Activated CD4-positive, alpha-beta T cell treated with anti-CD3 and anti-CD28 coated beads, Interleukin-2, amount 50 U/mL, for 4 hours (primary cell): Measurements from ENCODE around the gene SMG6.
"Not testable (repeated sequence)": the region's sequence is repeated elsewhere in the genome, so short reads cannot be mapped to it uniquely, and the experiment has no call there.

ENCODE experiments used
- DNase-seq, 2 experiments: peaks; one replicate each; pipeline ENCODE4 v3.0.0-alpha.2; 2020

SMG6 gene

GRCh38 chr17:2302778-2303203 is 794 bp downstream of the SMG6 start:
- peak in 1 of 2 experiments; percentile 5 for DNase-seq

DNA sequence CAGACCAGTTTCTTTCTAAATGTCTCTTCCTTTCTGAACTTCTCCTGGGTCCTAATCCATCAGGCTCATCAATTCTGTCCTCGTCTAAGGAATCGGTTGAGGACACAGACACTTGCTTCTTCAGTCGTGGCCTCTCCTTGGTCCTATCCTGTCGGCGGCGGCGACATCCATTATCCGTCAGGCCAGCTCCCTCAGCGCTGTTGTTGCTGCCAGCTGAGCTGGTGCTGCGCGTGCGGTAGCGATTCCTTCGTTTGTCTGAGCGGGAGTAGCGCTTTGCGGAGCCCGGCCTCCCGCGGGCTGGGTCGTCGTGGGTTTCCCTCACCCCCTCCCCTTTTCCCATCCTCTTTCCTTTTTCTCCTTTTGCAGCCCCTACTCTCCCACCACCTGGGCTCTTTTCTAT is 3.8 kb downstream of the SMG6 start:
- DNase-seq, result no peak

GRCh38 chr17:2299136-2299535 is 4.4 kb downstream of the SMG6 start:
- no peak for DNase-seq

GRCh38 chr17:2297023-2297422 is 6.6 kb downstream of the SMG6 start:
- no peak for DNase-seq

DNA sequence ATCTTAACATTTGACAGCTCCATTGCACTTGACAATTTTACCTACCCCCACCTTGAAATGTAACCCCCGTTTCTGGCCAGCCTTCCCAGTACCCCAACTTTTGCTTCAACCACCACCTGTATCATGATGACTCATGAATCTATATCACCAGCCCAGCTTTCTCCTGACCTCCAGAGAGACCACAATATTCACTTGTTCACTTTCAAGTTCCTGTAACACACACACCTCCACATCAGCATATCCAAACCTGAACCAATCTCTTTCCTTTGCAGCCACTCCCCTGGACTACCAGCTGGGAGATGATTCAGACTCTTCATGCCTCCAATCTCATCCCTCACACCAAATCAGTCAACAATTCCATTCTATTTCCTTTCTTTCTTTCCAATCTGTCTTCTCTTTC is 8.0 kb downstream of the SMG6 start:
- DNase-seq, result no peak

- DNase-seq, result no peak
Observed at GRCh38 chr17:2292100-2292499, 11.5 kb downstream of the SMG6 start.

DNA sequence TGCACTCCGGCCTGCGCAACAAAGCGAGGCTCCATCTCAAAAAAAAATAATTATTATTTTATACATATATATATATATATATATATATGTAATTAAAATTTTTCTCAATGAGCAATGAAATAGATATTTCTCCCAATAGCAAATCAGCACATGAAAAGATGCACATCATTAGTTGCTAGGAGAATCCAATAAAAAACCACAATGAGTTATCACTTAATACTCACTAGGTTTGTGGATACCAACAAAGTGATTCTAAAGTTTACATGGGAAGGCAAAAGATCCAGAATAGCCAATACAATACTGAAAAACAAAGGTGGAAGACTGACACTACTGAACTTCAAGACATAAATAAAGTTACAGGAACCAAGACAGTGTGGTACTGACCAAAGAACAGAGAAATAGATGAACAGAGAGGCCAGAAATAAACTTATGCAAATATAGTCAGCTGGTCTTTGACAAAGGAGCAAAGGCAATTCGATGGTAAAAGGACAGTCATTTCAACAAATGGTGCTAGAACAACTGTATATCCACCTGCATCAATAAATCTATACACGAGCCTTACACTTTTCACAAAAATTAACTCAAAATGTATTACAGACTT is 13.6 kb downstream of the SMG6 start:
- DNase-seq, result no peak

DNA sequence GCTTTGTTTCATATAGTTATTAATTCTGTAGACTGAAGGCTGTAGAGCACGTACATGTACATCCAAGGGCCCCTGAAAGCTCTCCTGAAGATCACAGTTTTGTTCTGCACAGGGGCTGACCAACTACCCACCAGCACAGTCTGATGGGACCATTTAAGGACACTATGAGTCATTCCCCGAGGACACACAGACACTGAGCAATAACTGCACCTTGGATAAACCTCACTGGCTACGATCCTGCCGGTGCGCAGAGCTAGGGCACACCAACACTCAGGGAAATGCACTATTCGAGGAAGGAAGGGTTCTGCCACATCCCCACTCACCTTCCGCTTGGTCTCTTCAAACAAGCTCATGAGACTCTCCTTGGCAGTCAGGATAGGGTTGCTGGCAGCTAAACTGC is 20.3 kb downstream of the SMG6 start:
- no peak for DNase-seq

DNA sequence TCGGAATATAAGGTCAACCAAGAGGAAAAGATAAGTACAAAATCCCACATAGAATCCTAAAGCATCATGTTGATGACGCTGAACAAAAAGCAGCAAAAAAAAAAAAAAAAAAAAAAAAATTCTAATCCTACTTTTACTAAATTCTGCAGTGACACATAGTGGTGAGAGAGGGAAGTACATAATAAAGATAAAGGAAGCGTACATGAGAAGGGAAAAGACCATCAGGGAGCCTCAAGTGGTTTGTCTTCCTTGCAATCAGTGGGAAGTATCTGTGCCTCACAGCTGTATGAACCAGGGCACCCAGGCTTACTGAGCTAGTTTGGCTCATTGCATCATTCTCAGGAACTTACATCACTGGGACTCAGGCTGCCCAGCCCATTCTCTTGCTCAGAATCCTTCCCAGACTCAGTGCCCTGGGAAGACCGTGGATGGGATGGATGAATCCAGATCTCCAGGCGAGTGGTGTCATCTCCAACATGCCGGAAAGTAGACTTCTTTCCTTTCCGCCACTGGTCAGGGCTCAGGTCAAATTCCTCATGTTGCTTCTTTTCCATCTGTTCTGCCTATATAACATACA is 21.2 kb downstream of the SMG6 start:
- no peak for DNase-seq

DNA sequence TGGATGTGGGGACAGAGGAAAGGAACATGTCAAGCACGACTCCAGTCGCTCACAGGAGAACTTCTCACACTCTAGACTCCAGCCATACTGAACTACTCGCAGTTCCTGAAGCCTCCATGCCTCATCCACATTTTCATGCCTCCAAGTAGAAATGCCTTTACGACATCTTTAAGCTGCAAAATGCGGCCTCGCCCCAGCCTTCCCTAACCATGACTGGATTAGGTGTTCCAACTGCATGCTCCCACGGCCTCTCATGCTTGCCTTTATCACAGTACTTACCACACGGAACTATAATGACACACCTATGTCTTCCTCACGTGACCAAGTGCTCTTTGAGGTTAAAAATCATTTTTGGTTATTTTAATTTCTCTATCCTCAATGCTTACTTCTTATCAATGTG is 23.9 kb downstream of the SMG6 start:
- no peak for DNase-seq

GRCh38 chr17:2277429-2278170 is 26.0 kb downstream of the SMG6 start:
- DNase-seq, result no peak

GRCh38 chr17:2275722-2276121 is 27.9 kb downstream of the SMG6 start:
- no peak for DNase-seq

DNA sequence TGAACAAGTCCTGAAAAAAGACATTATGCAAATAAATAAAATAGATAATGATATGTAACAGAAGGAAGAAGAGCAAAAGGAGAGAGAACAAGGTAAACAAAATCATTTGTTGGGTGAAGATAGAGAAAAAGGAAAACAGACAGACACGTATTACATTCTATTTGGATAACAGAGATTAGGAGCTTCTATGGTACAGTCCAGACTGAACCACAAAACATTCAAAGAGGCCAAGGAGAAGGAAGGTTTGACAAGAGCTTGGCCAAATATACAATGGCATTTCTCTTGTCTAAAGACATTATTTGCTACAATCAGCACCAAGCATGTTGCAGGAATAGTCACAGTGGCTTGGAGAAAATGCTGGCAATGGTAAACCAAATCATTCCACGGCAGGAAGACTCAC is 29.2 kb downstream of the SMG6 start:
- no peak for DNase-seq

DNA sequence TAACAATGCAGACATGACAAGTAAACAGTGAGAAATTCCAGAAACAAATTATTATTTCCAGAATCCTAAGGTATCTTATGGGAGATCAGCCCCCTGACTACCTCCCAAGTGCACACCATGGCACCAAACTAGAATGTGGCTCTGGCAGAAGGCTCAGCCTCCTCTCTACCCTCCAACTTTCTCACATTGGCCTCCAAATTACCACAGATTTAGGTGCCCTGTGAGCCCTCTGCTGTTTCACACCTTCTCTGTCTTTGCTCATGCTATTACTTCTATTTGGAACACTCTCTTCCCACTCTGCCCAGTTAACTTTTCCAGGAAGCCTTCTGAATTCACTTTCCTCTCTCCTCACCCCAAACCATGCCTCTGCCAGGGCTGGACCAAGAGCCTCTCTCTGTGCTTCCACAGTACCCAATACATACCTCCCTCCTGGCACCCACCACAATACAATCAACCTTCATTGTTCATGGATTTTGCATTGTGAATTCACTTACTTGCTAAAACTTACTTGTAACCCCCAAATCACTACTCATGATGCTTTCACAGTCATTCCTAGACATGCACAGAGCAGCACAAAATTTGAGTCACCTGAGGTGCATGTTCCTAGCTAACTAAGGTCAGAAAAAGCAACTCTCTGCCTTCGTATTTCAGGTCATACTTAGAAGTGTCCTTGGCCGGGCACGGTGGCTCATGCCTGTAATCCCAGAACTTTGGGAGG is 31.4 kb downstream of the SMG6 start:
- DNase-seq, result no peak

DNA sequence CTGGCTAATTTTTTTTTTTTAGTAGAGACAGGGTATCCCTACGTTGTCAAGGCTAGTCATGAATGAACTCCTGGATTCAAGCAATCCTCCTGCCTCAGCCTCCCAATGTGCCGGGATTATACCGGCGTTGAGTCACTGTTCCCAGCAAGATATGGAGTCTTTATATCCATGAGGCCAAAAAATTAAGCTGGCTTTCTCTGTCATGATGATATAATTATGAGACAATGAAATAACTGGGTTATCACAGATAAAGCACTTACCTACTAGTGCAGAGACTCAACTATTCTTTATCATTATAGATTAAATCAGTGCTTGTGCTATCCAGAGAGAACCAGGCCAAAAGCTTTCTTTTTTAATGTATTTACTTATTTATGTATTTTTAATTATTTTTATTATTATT is 36.2 kb downstream of the SMG6 start:
- no peak for DNase-seq

DNA sequence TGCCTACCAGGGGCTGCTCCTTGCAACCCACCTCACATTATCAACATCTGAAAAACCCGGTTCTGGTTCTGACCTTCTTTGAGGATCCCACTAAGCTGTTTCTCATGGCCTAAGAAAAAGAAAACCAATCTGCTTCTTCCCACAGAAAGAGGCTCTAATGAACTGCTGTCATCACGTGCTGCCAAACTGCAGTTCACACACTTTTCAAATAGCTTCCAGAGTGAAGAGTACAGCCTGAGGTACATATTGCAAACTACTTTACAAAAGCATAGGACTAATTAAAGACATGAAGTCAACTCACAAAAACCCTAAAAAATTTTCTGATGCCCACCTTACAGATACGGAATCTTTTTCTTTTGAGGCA is 36.7 kb downstream of the SMG6 start:
- DNase-seq, result no peak

DNA sequence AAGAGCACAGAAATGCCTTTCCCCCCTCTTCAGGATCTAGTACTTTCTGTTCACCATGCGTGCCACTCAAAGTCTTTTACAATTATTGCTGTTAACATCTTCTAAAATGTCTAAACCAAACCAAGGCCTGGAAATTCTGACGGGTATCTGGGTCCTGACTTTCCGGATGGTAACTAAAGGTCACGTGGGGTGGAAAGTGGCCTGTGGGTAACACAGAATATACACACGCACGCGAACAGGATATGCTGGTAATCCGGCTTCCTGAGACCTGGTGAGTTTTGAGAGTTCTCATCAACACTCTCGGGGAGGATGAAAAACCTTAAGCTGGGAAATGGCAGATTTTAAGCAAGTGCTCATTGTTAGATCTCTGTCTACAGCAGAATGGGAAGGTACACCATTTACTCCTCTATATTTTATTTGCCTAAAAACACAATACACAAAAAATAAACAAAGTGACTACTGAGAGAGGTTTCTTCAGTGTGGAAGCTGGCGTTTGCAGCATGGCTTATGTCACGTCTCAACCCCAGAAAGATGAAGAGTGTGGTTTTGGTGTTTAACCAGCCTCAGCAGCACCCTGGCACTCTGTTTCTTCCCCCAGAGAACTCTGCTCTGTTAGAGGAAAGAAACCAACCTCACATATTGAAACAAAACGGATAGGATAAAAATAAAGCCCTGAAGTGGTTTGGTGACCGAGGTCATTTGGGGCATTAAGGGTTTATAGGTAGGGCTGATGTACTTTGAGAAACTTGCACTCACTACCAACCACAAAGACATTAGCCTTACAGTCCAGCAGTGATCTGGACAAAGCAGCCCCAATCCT is 37.3 kb downstream of the SMG6 start:
- DNase-seq, result peak; percentile 76 to 82

DNA sequence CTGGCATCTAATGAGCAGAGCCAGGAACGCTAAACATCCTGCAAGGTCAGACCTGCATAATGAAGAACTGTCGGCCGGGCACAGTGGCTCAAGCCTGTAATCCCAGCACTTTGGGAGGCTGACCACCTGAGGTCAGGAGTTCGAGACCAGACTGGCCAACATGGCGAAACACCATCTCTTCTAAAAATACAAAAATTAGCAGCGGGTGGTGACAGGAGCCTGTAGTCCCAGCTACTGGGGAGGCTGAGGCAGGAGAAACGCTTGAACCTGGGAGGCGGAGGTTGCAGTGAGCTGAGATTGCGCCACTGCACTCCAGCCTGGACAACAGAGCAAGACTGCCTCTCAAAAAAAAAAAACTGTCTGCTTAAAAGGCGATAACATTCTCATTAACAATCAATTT is 38.4 kb downstream of the SMG6 start:
- DNase-seq, result not testable (repeated sequence)

GRCh38 chr17:2264067-2264860 is 39.3 kb downstream of the SMG6 start:
- DNase-seq, result no peak

GRCh38 chr17:2263183-2264066 is 40.2 kb downstream of the SMG6 start:
- DNase-seq, result no peak

DNA sequence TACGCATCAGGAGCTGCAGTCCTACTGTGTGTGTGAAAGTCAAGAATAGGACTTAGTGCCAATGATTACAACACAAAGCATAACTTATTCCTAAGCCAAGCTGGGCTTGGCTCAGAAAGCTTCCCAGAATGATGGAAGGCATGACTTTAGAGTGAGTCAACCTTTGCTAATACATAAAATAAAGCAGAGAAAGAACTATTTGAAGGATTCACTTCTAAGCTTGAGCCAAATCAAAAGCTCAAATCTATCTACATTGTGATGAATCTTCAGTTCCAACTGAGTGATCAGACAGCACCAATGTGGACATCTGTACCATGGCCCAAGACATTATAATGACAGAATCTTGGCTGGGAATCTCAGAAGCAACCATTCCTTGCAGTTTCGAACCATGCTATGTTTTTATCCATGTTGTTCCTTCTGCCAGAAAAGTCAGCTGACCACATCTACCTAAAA is 41.4 kb downstream of the SMG6 start:
- no peak for DNase-seq
